DOHH2 (cell line): ENCODE data around the gene CYP2U1.
"Not testable (repeated sequence)": the region's sequence is repeated elsewhere in the genome, so short reads cannot be mapped to it uniquely, and the experiment has no call there.

Source experiments
- CTCF ChIP-seq: fragments of 200-600 bp; sonication (generic); IDR thresholded peaks from one replicate; pipeline ENCODE4 v1.5.1; 2014; ENCODE audit warnings: antibody characterized with exemption, mild to moderate bottlenecking, low read depth, low read length; ENCODE audit not compliant: poor library complexity, severe bottlenecking
- EZH2phosphoT487 ChIP-seq: fragments of 200-600 bp; sonication (generic); IDR thresholded peaks from 2 replicates; pipeline ENCODE4 v1.6.1; 2017; ENCODE audit warnings: borderline replicate concordance, mild to moderate bottlenecking, antibody characterized with exemption, low read length, moderate library complexity, mixed read lengths

DNA sequence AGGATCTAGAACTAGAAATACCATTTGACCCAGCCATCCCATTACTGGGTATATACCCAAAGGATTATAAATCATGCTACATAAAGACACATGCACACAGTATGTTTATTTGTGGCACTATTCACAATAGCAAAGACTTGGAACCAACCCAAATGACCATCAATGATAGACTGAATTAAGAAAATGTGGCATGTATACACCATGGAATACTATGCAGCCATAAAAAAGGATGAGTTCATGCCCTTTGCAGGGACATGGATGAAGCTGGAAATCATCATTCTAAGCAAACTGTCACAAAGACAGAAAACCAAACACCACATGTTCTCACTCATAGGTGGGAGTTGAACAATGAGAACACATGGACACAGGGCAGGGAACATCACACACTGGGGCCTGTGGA is 5.6 kb upstream of the CYP2U1 start:
- not testable (repeated sequence) for TF ChIP-seq CTCF, EZH2phosphoT487
